NCI-H526 treated with DMSO at 0.1 percent for 48 hours (cell line): Measurements from ENCODE around the gene LCE2D.

Source experiments
- DNase-seq: peaks from one replicate; lab custom pipeline; 2025; lab: John Stamatoyannopoulos, UW

The LCE2D gene

GRCh38 chr1:152697701-152698600, 34.8 kb downstream of the LCE2D start, which contains the start of gene LCE2A:
LCE2A (plus strand) TSS chr1:152698345; CDS start chr1:152698902, 557 bp downstream.
- no peak for DNase-seq

GRCh38 chr1:152699746-152700145, 36.6 kb downstream of the LCE2D start:
- no peak for DNase-seq

GRCh38 chr1:152707860-152708259, 44.7 kb downstream of the LCE2D start, which contains the start of gene LCE4A:
LCE4A (plus strand) TSS chr1:152708160; CDS start chr1:152709076, 916 bp downstream.
- no peak for DNase-seq
